Measurements from ENCODE around the gene ZNF865.

DNA sequence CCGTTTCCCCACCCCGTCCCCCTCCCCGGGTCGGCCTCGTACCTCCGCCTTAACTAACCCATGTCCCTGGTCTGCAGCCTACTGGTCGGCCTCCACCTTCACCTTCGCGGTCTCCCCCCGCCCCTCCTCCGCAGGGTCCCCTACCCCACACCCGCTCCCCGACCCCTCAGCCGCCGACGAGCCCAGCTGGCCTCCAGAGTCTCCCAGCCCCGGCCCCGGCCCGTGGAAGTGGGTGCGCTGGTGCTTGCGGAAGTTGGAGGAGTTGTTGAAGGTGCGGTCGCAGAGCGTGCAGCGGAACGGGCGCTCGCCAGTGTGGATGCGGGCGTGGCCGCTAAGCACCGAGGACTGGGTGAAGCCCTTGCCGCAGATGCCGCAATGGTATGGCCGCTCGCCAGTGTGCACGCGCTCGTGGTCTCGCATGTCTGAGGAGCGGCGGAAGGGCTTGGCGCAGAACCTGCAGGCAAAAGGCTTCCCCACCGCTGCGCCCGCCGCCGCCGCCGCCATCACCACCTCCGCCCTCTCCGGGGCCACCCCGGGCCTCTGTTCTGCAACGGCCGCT, 16.3 kb downstream of the ZNF865 start:
- TF ChIP-seq, protein P1, sequence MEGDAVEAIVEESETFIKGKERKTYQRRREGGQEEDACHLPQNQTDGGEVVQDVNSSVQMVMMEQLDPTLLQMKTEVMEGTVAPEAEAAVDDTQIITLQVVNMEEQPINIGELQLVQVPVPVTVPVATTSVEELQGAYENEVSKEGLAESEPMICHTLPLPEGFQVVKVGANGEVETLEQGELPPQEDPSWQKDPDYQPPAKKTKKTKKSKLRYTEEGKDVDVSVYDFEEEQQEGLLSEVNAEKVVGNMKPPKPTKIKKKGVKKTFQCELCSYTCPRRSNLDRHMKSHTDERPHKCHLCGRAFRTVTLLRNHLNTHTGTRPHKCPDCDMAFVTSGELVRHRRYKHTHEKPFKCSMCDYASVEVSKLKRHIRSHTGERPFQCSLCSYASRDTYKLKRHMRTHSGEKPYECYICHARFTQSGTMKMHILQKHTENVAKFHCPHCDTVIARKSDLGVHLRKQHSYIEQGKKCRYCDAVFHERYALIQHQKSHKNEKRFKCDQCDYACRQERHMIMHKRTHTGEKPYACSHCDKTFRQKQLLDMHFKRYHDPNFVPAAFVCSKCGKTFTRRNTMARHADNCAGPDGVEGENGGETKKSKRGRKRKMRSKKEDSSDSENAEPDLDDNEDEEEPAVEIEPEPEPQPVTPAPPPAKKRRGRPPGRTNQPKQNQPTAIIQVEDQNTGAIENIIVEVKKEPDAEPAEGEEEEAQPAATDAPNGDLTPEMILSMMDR (IDR thresholded peaks at IDR 0.05): no peak
- TF ChIP-seq POLR2A (IDR thresholded peaks at IDR 0.05): no peak

All from adrenal gland (tissue), 5 donors.